PC-9 (cell line): Measurements from ENCODE around the gene DNAI4.

Experiments used
- EZH2 ChIP-seq: fragments of 200-600 bp; sonication (generic); IDR thresholded peaks from 2 replicates; pipeline ENCODE4 v1.8.0; 2017; ENCODE audit warnings: antibody characterized with exemption, low read depth
- TF ChIP-seq, protein P1 (sequence below): fragments of 200-600 bp; sonication (generic); conservative IDR thresholded peaks from 2 replicates; pipeline ENCODE4 v1.6.1; 2017; ENCODE audit warnings: mixed run types, antibody characterized with exemption, mild to moderate bottlenecking, moderate library complexity

- TF ChIP-seq EZH2, result no peak
- TF ChIP-seq, protein P1, sequence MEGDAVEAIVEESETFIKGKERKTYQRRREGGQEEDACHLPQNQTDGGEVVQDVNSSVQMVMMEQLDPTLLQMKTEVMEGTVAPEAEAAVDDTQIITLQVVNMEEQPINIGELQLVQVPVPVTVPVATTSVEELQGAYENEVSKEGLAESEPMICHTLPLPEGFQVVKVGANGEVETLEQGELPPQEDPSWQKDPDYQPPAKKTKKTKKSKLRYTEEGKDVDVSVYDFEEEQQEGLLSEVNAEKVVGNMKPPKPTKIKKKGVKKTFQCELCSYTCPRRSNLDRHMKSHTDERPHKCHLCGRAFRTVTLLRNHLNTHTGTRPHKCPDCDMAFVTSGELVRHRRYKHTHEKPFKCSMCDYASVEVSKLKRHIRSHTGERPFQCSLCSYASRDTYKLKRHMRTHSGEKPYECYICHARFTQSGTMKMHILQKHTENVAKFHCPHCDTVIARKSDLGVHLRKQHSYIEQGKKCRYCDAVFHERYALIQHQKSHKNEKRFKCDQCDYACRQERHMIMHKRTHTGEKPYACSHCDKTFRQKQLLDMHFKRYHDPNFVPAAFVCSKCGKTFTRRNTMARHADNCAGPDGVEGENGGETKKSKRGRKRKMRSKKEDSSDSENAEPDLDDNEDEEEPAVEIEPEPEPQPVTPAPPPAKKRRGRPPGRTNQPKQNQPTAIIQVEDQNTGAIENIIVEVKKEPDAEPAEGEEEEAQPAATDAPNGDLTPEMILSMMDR, result no peak
Observed at GRCh38 chr1:66919063-66919462, 5.6 kb downstream of the DNAI4 start.
